Activated naive CD8-positive, alpha-beta T cell treated with anti-CD3 and anti-CD28 coated beads, Interleukin-2, amount 50 U/mL, for 24 hours (primary cell): Measurements from ENCODE around the gene IL10RB.
"Not testable (repeated sequence)": the region's sequence is repeated elsewhere in the genome, so short reads cannot be mapped to it uniquely, and the experiment has no call there.

Experiments
- ATAC-seq: fragments of 150-1000 bp; cut with Tn5 transposase; one replicate; pipeline ENCODE4 v1.10.0; 2021
- DNase-seq: peaks from one replicate; pipeline ENCODE4 v3.0.0; 2021
- H3K27ac Mint-ChIP-seq: one replicate; pipeline ENCODE4 v1.8.0; 2021; ENCODE audit warnings: mild to moderate bottlenecking, mixed read lengths
- H3K27me3 Mint-ChIP-seq: one replicate; pipeline ENCODE4 v1.8.0; 2021; ENCODE audit warnings: mixed read lengths
- H3K36me3 Mint-ChIP-seq: one replicate; pipeline ENCODE4 v1.8.0; 2021; ENCODE audit warnings: low read depth, mixed read lengths
- H3K4me1 Mint-ChIP-seq: one replicate; pipeline ENCODE4 v1.8.0; 2021; ENCODE audit warnings: mixed read lengths
- H3K4me3 Mint-ChIP-seq: one replicate; pipeline ENCODE4 v1.8.0; 2021; ENCODE audit warnings: mild to moderate bottlenecking, moderate library complexity, mixed read lengths
- H3K9me3 Mint-ChIP-seq: one replicate; pipeline ENCODE4 v1.8.0; 2021; ENCODE audit warnings: mixed read lengths

IL10RB gene

GRCh38 chr21:33266050-33266788 is at the start of gene IL10RB:
TSS of gene IL10RB (plus strand) at chr21:33266367. CDS start at chr21:33266466, 99 bp downstream.
- ATAC-seq, result peak; percentile 75
- peaks cover 51% of the 10 kb centered on the region for H3K4me1 Mint-ChIP-seq
- peak within 1 kb of the TSS; percentile 94 for H3K27ac Mint-ChIP-seq
- H3K9me3 Mint-ChIP-seq, result no peaks in the 10 kb centered on the region
- peak; percentile 79 for DNase-seq
- peaks cover 32% of the 10 kb centered on the region for H3K36me3 Mint-ChIP-seq
- no peaks in the 10 kb centered on the region for H3K27me3 Mint-ChIP-seq
- H3K4me3 Mint-ChIP-seq, result peak within 1 kb of the TSS; percentile 96

- Mint-ChIP-seq H3K4me3 (no peak overlapping the region), H3K9me3 (peaks cover 24% of the 10 kb centered on the region), H3K27me3 (no peaks in the 10 kb centered on the region), H3K36me3 (peaks cover 4% of the 10 kb centered on the region), H3K27ac (no peak overlapping the region), H3K4me1 (peaks cover 73% of the 10 kb centered on the region)
- DNase-seq, result no peak
- no peak for ATAC-seq
Measured at GRCh38 chr21:33217138-33217520, 49.0 kb upstream of the IL10RB start.

GRCh38 chr21:33219300-33219699 is 46.9 kb upstream of the IL10RB start:
- Mint-ChIP-seq H3K27me3 (no peaks in the 10 kb centered on the region), H3K9me3 (peaks cover 24% of the 10 kb centered on the region), H3K4me3 (no peak overlapping the region), H3K36me3 (peaks cover 4% of the 10 kb centered on the region), H3K27ac (no peak overlapping the region), H3K4me1 (peaks cover 51% of the 10 kb centered on the region)
- ATAC-seq (no peak), DNase-seq (no peak)

GRCh38 chr21:33219954-33220353 is 46.2 kb upstream of the IL10RB start:
- Mint-ChIP-seq H3K27ac (no peak overlapping the region), H3K4me3 (no peak overlapping the region), H3K9me3 (peaks cover 24% of the 10 kb centered on the region), H3K27me3 (no peaks in the 10 kb centered on the region), H3K4me1 (peaks cover 47% of the 10 kb centered on the region), H3K36me3 (peaks cover 4% of the 10 kb centered on the region)
- ATAC-seq (no peak), DNase-seq (no peak)

GRCh38 chr21:33225376-33225775 is 40.8 kb upstream of the IL10RB start:
- DNase-seq, ATAC-seq, H3K4me3 Mint-ChIP-seq, H3K27ac Mint-ChIP-seq, H3K36me3 Mint-ChIP-seq, H3K27me3 Mint-ChIP-seq: not testable (repeated sequence)
- Mint-ChIP-seq H3K9me3 (peaks cover 13% of the 10 kb centered on the region), H3K4me1 (peaks cover 20% of the 10 kb centered on the region)

- peaks cover 20% of the 10 kb centered on the region for H3K36me3 Mint-ChIP-seq
- no peaks in the 10 kb centered on the region for H3K27me3 Mint-ChIP-seq
- ATAC-seq, result no peak
- H3K4me1 Mint-ChIP-seq, result peaks cover 41% of the 10 kb centered on the region
- no peak overlapping the region for H3K4me3 Mint-ChIP-seq
- H3K27ac Mint-ChIP-seq, result no peak overlapping the region
- H3K9me3 Mint-ChIP-seq, result no peaks in the 10 kb centered on the region
- DNase-seq, result no peak
Measured at GRCh38 chr21:33228455-33228854, 37.7 kb upstream of the IL10RB start.

- no peak for ATAC-seq
- no peaks in the 10 kb centered on the region for H3K27me3 Mint-ChIP-seq
- peaks cover 48% of the 10 kb centered on the region for H3K4me1 Mint-ChIP-seq
- no peak for DNase-seq
- peak overlapping the region; percentile 90 for H3K4me3 Mint-ChIP-seq
- peaks cover 23% of the 10 kb centered on the region for H3K36me3 Mint-ChIP-seq
- no peaks in the 10 kb centered on the region for H3K9me3 Mint-ChIP-seq
- H3K27ac Mint-ChIP-seq, result peak overlapping the region; percentile 80
Measured at GRCh38 chr21:33229099-33229783, 36.9 kb upstream of the IL10RB start.

- peak within 1 kb of the TSS; percentile 90 for H3K4me3 Mint-ChIP-seq
- no peaks in the 10 kb centered on the region for H3K9me3 Mint-ChIP-seq
- H3K27ac Mint-ChIP-seq, result peak within 1 kb of the TSS; percentile 95
- DNase-seq (peak; percentile 82), ATAC-seq (peak; percentile 57)
- H3K36me3 Mint-ChIP-seq, result peaks cover 28% of the 10 kb centered on the region
- peaks cover 55% of the 10 kb centered on the region for H3K4me1 Mint-ChIP-seq
- H3K27me3 Mint-ChIP-seq, result no peaks in the 10 kb centered on the region
Measured at GRCh38 chr21:33229784-33230544, 36.2 kb upstream of the IL10RB start, which contains the start of gene IFNAR2. TSS of gene IFNAR2 (plus strand) at chr21:33229938. CDS start at chr21:33241923, 11,985 bp downstream.

GRCh38 chr21:33230545-33231324 is 35.4 kb upstream of the IL10RB start:
- H3K27me3 Mint-ChIP-seq, result no peaks in the 10 kb centered on the region
- DNase-seq (peak; percentile 62), ATAC-seq (peak; percentile 21)
- H3K4me1 Mint-ChIP-seq, result peaks cover 61% of the 10 kb centered on the region
- peak overlapping the region; percentile 90 for H3K4me3 Mint-ChIP-seq
- H3K9me3 Mint-ChIP-seq, result no peaks in the 10 kb centered on the region
- H3K27ac Mint-ChIP-seq, result peak overlapping the region; percentile 95
- peaks cover 28% of the 10 kb centered on the region for H3K36me3 Mint-ChIP-seq

- no peak for DNase-seq
- ATAC-seq, result peak; percentile 82
- H3K9me3 Mint-ChIP-seq, result no peaks in the 10 kb centered on the region
- H3K27me3 Mint-ChIP-seq, result no peaks in the 10 kb centered on the region
- H3K36me3 Mint-ChIP-seq, result peaks cover 28% of the 10 kb centered on the region
- H3K4me1 Mint-ChIP-seq, result peaks cover 69% of the 10 kb centered on the region
- peak overlapping the region; percentile 90 for H3K4me3 Mint-ChIP-seq
- H3K27ac Mint-ChIP-seq, result peak overlapping the region; percentile 95
Measured at GRCh38 chr21:33231526-33231925, 34.6 kb upstream of the IL10RB start.

- H3K36me3 Mint-ChIP-seq, result peaks cover 29% of the 10 kb centered on the region
- peaks cover 76% of the 10 kb centered on the region for H3K4me1 Mint-ChIP-seq
- peak overlapping the region; percentile 90 for H3K4me3 Mint-ChIP-seq
- DNase-seq, result no peak
- ATAC-seq, result no peak
- H3K27me3 Mint-ChIP-seq, result no peaks in the 10 kb centered on the region
- no peaks in the 10 kb centered on the region for H3K9me3 Mint-ChIP-seq
- peak overlapping the region; percentile 95 for H3K27ac Mint-ChIP-seq
Measured at GRCh38 chr21:33232291-33233034, 33.7 kb upstream of the IL10RB start.

GRCh38 chr21:33234635-33235520 is 31.3 kb upstream of the IL10RB start:
- DNase-seq, result no peak

More at GRCh38 chr21:33234635-33235520, 31.3 kb upstream of the IL10RB start:
- Mint-ChIP-seq H3K4me3 (peak overlapping the region; percentile 62), H3K9me3 (no peaks in the 10 kb centered on the region), H3K27ac (peak overlapping the region; percentile 82), H3K36me3 (peaks cover 30% of the 10 kb centered on the region), H3K27me3 (no peaks in the 10 kb centered on the region), H3K4me1 (peaks cover 80% of the 10 kb centered on the region)
- peak; percentile 22 for ATAC-seq
